ENCODE results near the gene CLTCL1.
A peak's percentile ranks its signal among the peaks of the same experiment; 100 is the strongest.
"Not testable (repeated sequence)": the region's sequence is repeated elsewhere in the genome, so short reads cannot be mapped to it uniquely, and the experiment has no call there.

CLTCL1 gene

DNA sequence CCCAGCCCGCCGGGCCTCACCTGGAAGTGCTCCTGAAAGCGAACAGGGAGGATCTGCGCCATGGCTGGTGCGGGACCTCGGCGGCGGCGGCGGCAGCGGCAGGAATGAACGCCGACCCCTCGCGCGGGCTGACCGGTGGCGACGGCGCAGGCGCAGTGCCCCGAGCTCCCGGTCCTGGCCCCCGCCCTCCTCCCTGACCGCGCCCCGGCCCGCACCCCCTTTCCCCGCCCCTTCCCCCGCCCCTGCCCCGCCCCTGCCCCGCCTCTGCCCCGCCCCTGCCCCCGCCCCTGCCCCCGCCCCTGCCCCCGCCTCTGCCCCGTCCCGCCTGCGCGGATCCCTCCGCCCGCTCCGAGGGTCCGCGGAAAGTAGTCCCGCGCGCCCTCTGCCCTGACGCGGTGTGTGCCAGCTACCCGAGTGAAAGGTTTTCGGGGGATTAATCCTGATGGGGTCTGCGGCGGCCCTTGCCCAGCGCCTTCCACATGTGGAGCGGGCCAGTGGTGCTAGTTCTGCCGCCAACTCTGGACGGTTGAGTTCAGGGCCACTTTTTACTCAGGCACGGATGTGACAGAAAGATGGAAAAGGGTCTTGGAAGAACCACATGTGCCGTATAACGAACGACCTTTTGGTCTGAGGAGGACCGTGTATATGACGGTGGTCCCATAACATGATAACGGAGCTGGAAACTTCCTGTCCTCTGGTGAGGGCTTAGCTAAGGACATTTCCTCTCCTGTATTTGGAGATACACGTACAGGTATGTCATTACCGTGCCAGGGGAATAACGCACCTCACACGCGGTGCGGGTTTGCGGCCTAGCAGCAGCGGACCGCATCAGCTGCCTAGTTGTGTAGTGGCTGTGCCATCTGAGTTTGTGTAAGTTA, at the start of gene CLTCL1:
Gene CLTCL1, minus strand, starts transcription at position 140 of the 878 bp plus-strand sequence. Its CDS starts 78 bp downstream, at position 62.
- peak; percentile 88 for DNase-seq (ENCODE audit: low spot score)
- POLR2A ChIA-PET (ENCODE audit: low non-redundant PET) = interaction anchor here (0.6 to 1.0 kb wide), 2 partner anchors 117 to 188 kb away, joined by 3 read pairs; partner anchors contain the start of gene CDC45
- CTCF ChIA-PET = interaction anchor here (0.6 kb wide), 2 partner anchors 484 to 596 kb away, joined by 3 read pairs; no protein-coding TSS in a partner anchor
- peak within 1 kb of the TSS; percentile 92 for H3K27ac ChIP-seq
- TF ChIP-seq, protein P1, sequence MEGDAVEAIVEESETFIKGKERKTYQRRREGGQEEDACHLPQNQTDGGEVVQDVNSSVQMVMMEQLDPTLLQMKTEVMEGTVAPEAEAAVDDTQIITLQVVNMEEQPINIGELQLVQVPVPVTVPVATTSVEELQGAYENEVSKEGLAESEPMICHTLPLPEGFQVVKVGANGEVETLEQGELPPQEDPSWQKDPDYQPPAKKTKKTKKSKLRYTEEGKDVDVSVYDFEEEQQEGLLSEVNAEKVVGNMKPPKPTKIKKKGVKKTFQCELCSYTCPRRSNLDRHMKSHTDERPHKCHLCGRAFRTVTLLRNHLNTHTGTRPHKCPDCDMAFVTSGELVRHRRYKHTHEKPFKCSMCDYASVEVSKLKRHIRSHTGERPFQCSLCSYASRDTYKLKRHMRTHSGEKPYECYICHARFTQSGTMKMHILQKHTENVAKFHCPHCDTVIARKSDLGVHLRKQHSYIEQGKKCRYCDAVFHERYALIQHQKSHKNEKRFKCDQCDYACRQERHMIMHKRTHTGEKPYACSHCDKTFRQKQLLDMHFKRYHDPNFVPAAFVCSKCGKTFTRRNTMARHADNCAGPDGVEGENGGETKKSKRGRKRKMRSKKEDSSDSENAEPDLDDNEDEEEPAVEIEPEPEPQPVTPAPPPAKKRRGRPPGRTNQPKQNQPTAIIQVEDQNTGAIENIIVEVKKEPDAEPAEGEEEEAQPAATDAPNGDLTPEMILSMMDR (conservative IDR thresholded peaks at IDR 0.05; ENCODE audit: low read depth) = no peak

DNA sequence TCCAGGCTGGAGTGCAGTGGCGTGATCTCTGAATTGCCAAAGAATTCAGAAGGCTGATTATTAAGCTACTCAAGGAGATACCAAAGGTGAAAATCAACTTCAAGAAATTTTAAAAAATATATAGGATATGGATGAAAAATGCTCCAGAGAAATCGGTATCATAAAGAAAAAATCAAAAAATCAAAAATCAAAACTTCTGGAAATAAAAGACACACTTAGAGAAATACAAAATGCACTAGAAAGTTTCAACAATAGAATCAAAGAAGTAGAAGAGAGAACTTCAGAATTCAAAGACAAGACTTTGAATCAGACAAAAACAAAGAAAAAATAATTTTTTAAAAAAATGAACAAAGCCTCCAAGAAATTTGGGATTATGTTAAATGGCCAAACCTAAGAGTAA, 45.6 kb upstream of the CLTCL1 start:
- ChIA-PET CTCF (no interaction called here), POLR2A (ENCODE audit: low non-redundant PET) (no interaction called here)
- TF ChIP-seq, protein P1 (conservative IDR thresholded peaks at IDR 0.05; ENCODE audit: low read depth) = no peak
- DNase-seq (ENCODE audit: low spot score) = no peak
- H3K27ac ChIP-seq = no peak overlapping the region

DNA sequence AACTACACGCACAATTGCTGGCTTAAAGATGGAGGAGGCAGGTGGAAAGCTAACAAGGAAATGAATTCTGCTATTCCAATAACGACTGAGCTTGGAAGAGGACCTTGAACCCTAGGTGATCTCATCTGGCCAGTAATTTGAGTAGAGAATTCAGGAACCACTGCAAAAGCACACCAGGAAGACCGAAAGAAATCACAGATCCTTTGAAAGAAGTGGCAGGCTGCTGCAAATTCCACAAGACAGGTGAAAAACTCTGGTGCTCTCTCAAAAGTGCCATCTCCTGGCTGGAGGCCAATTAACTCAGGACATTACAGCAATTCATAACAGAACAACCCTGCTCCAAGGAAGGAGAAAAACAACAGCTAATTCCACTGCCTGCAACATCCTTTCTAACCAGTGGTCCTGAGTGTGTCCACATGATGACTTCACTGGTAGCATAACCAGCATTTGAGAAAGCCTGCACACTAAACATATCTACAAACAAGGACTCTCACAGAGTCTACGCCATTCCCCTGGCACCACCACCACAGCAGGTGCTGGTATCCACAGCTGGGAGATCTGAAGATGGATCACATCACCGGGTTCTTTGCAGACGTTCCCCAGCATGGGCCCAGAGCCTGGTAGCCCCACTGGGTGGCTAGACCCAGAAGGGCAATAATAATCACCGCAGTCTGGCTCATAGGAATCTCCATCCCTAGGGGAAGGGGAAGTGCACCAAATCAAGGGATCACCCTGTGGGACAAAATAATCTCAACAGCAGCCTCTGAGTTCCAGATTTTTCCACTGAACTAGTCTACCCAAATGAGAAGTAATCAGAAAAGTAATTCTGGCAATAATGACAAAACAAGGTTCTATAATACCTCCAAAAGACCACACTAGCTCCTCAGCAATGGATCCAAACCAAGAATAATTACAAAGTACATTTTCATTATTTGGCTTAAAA, 44.9 kb upstream of the CLTCL1 start:
- CTCF ChIA-PET = interaction anchor here (0.7 kb wide), 1 partner anchor 395 kb away, joined by 4 read pairs; no protein-coding TSS in a partner anchor
- POLR2A ChIA-PET (ENCODE audit: low non-redundant PET) = no interaction called here
- DNase-seq (ENCODE audit: low spot score) = no peak
- H3K27ac ChIP-seq = no peak overlapping the region
- TF ChIP-seq, protein P1 (conservative IDR thresholded peaks at IDR 0.05; ENCODE audit: low read depth) = no peak

DNA sequence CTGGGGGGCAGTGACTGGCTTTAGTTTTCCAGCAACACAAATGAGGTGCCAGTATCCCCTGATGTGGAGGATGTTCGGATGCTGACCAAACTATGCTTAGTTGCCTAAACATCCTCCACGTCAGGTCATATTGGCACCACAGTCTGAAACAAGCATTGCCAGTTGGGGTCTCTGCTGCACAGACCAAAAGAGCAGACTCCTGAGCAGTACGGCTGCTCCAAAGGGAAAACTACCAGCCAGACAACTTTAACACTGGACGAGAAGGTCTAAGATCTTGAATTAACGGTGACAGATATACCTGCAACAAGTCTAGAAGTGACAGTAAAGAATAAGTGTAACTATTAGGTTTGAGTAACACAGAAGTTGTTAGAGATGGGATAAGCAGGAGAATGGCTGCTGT, 40.5 kb upstream of the CLTCL1 start:
- ChIA-PET POLR2A (ENCODE audit: low non-redundant PET) (no interaction called here), CTCF (interaction anchor here (0.6 kb wide), 1 partner anchor 12 kb away, joined by 3 read pairs; no protein-coding TSS in a partner anchor)
- DNase-seq (ENCODE audit: low spot score) = no peak
- TF ChIP-seq, protein P1 (conservative IDR thresholded peaks at IDR 0.05; ENCODE audit: low read depth) = no peak
- no peak overlapping the region for H3K27ac ChIP-seq

DNA sequence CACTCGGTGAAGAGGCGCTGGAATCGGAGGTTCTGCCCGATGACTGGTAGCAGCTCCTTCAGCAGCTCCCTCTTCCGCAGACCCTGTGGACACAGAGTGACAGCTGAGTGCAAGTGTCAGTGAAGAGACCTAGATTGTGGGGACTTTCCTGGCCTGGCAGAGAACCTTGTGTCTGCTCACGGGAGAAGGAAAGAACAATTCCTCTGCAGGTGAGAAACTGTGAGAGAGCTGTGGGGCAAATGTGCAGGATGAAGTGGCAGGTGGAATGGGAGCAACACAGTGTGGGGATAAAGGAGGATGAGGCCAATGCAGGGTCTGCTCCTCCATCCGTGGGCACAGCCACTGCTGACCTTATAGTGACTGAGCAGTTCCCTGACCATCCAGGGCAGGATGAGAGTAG, 40.0 kb upstream of the CLTCL1 start:
- ChIA-PET CTCF (interaction anchor here (0.6 kb wide), 1 partner anchor 12 kb away, joined by 3 read pairs; no protein-coding TSS in a partner anchor), POLR2A (ENCODE audit: low non-redundant PET) (no interaction called here)
- TF ChIP-seq, protein P1 (conservative IDR thresholded peaks at IDR 0.05; ENCODE audit: low read depth) = no peak
- no peak overlapping the region for H3K27ac ChIP-seq
- DNase-seq (ENCODE audit: low spot score) = no peak

DNA sequence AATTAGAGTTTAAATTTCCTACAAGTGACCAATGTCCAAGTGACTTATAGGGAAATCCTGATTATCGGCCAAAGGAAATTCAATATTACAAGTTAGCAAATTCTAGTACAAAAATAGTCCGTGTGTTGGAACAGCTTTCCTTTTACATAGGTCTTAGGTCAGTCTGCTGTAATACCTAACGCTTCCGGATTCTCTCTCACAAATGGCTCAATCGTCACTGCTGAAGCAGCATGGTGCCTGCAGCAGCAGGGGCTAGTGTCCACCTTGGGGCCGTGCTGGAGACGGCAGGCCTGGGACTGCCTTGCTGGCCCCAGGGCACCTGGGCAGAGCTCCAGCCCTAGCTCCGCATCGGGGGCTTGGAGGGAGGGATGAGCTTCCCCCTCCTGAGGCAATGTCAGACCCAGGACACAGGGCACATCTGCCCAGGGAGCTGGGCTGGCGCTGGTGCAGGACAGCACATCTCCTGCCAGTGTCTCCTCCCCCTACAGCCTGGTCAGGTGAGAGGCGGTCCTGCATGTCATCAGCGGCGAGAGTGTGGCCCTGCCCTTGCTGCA, 39.4 kb upstream of the CLTCL1 start:
- no peak for DNase-seq (ENCODE audit: low spot score)
- CTCF ChIA-PET = no interaction called here
- no peak overlapping the region for H3K27ac ChIP-seq
- TF ChIP-seq, protein P1 (conservative IDR thresholded peaks at IDR 0.05; ENCODE audit: low read depth) = no peak
- POLR2A ChIA-PET (ENCODE audit: low non-redundant PET) = no interaction called here

DNA sequence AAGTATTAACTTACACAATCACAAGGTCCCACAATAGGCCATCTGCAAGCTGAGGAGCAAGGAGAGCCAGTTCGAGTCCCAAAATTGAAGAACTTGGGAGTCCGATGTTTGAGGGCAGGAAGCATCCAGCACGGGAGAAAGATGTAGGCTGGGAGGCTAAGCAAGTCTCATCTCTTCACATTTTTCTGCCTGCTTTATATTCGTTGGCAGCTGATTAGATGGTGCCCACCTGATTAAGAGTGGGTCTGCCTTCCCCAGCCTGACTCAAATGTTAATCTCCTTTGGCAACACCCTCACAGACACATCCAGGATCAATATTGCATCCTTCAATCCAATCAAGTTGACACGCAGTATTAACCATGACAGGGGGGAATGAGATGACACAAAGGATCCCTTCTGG, 38.7 kb upstream of the CLTCL1 start:
- H3K27ac ChIP-seq; DNase-seq (ENCODE audit: low spot score); CTCF ChIA-PET; POLR2A ChIA-PET (ENCODE audit: low non-redundant PET): not testable (repeated sequence)
